ENCODE results near the gene MZB1. TPM values are rescaled to one million over a fixed set of nuclear protein-coding genes. Genes with fewer than 3 reads are reported as not detected.

The MZB1 gene, protein sequence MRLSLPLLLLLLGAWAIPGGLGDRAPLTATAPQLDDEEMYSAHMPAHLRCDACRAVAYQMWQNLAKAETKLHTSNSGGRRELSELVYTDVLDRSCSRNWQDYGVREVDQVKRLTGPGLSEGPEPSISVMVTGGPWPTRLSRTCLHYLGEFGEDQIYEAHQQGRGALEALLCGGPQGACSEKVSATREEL
- total RNA-seq, result 48.3 and 53.6 TPM in 2 replicates

DNA sequence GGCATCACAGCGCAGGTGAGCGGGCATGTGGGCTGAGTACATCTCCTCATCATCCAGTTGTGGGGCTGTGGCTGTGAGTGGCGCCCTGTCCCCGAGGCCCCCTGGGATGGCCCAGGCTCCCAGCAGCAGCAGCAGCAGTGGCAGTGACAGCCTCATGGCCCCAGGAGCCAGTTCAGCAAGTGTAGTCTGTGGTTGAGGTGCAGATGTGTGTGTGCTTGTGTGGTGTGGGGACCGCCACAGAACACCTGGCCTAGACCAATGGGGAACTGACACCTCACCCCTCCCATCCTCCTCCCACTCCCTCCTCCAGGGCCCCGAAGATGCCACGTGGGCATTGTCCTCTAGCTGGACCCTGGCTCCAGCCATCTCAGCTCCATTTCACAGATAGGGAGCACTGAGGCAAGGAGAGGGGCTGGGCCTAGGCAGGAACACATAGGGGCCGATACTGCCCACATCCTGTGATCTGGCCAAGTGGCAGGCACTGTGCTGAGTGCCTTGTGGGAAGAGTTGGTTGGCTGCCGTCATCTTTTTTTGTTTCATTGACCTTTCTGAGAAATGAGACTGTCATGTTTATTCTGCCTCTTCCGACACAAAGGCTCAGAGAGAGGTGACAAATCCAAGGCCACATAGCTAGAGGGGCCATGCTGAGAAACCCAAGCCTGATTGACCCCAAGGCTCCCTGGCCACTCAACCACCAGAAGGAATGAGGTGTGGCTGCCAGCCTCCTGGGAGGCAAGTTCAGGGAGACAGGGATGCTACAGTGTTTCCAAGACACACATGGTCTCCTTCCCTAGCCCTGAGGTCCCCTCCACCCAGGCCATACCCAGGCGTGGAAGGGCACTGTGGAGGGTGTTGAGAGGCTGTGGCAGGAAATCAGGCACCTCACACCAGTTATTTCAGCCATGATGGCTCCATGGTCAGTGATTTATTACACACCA is at the start of gene MZB1:
MZB1 (minus strand) TSS at position 213 of the 938 bp plus-strand sequence; CDS start at position 156, 57 bp downstream.
- Mint-ChIP-seq H3K4me3 (ENCODE audit: low read depth) (peak within 1 kb of the TSS; percentile 100), H3K9me3 (no peaks in the 10 kb centered on the region), H3K27me3 (ENCODE audit: low read depth) (no peaks in the 10 kb centered on the region), H3K27ac (peak within 1 kb of the TSS; percentile 100), H3K36me3 (ENCODE audit: low read depth) (peaks cover 32% of the 10 kb centered on the region), H3K4me1 (ENCODE audit: low read depth) (peaks cover 55% of the 10 kb centered on the region)
- intact Hi-C loops (cut with micrococcal nuclease), result loop anchor here (1.0 to 5.0 kb wide), 6 partner anchors 25 to 813 kb away; partner anchors contain the start of genes HSPA9 and MATR3
- DNase-seq (ENCODE audit: low spot score), result peak; percentile 79

DNA sequence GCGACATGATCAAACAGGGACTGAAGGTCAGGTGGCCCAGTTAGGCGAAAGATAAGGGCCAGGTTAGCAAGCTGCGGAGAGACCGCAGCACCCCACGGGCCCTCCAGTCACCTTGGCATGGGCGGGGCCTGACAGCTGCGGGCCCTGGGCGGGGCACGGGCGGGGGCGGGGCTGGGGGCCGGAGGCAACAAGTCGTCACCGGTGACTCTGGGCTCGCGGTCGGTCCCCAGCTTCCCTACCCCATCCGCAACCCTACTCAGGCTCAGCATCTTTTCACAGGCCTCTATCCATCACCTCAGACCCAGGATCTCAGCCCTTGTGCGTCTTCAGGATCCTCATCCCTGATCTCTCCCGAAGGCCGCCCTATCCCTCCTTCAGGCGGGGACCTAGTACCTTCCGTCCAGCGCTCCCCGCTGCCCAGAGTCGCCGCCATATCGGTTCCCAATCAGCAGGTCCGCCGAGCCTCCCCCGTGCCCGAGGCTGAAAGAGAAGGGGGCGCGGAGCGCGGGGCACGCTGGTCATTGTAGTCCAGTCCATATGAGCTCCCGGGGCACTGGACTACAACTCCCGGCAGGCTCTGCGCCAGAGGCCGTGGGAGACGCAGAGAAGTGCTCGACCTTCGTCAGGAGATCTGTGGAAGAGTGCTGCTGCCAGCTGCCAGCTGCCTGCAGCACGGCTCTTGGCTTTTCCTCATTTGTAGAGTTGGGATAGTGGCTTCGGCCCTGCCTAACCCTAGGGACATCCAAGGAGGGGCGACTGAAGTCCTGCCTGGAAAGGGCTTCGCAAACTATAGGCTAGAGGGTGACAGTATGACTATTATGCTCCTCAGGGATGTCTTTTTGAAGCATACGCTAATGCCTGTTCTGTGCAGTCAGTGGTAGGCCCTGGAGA is 49.5 kb upstream of the MZB1 start, which contains the start of gene DNAJC18:
DNAJC18 (minus strand) TSS at position 513 of the 891 bp plus-strand sequence; CDS start at position 433, 80 bp downstream.
- peak; percentile 84 for DNase-seq (ENCODE audit: low spot score)
- peak within 1 kb of the TSS; percentile 98 for H3K27ac Mint-ChIP-seq
- H3K9me3 Mint-ChIP-seq, result no peaks in the 10 kb centered on the region
- intact Hi-C loops (cut with micrococcal nuclease), result loop anchor here (1.0 to 5.0 kb wide), 6 partner anchors 8 to 122 kb away; partner anchors contain the start of gene UBE2D2
- no peaks in the 10 kb centered on the region for H3K27me3 Mint-ChIP-seq (ENCODE audit: low read depth)
- H3K4me3 Mint-ChIP-seq (ENCODE audit: low read depth), result peak within 1 kb of the TSS; percentile 93
- H3K4me1 Mint-ChIP-seq (ENCODE audit: low read depth), result peaks cover 58% of the 10 kb centered on the region
- H3K36me3 Mint-ChIP-seq (ENCODE audit: low read depth), result peaks cover 24% of the 10 kb centered on the region

DNA sequence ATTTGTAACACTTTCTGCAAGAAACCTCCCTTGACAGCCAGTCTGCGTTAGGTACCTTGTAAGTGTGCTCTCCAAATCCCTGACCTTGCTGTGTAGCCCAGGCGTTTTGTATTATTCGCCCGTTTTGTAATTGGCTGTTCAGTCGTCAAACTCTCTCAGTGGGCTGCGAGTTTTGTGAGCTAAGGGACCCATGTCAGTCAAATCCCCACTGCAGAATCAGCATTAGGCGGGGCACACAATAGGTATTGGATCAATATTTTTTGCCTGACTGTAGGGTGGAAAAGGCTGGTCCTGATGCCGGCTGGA is 48.9 kb upstream of the MZB1 start:
- intact Hi-C loops (cut with micrococcal nuclease), result loop anchor here (1.0 to 5.0 kb wide), 6 partner anchors 9 to 123 kb away; partner anchors contain the start of gene UBE2D2
- Mint-ChIP-seq H3K27ac (peak overlapping the region; percentile 98), H3K4me3 (ENCODE audit: low read depth) (peak overlapping the region; percentile 93), H3K9me3 (no peaks in the 10 kb centered on the region), H3K36me3 (ENCODE audit: low read depth) (peaks cover 24% of the 10 kb centered on the region), H3K27me3 (ENCODE audit: low read depth) (no peaks in the 10 kb centered on the region), H3K4me1 (ENCODE audit: low read depth) (peaks cover 52% of the 10 kb centered on the region)
- no peak for DNase-seq (ENCODE audit: low spot score)

DNA sequence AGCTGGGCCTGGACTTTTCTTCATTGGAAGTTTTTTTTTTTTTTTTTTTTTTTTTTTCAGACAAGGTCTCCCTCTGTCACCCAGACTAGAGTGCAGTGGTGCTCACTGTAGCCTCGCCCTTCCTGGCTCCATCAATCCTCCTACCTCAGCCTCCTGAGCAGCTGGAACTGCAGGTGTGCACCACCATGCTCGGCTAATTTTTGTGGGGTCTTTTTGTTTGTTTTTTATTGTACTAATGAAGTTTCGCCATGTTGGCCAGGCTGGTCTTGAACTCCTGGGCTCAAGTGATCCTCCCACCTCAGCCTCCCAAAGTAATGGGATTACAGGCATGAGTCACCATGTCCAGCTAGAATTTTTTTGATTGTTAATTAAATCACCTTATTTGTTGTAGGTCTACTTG is 46.0 kb upstream of the MZB1 start:
- intact Hi-C loops (cut with micrococcal nuclease), result loop anchor here (2.0 to 5.0 kb wide), 2 partner anchors 13 to 77 kb away; no protein-coding TSS in a partner anchor
- H3K27ac Mint-ChIP-seq, result no peak overlapping the region
- no peak overlapping the region for H3K4me3 Mint-ChIP-seq (ENCODE audit: low read depth)
- H3K36me3 Mint-ChIP-seq (ENCODE audit: low read depth), result peaks cover 40% of the 10 kb centered on the region
- no peaks in the 10 kb centered on the region for H3K27me3 Mint-ChIP-seq (ENCODE audit: low read depth)
- DNase-seq (ENCODE audit: low spot score), result no peak
- H3K4me1 Mint-ChIP-seq (ENCODE audit: low read depth), result peaks cover 37% of the 10 kb centered on the region
- H3K9me3 Mint-ChIP-seq, result no peaks in the 10 kb centered on the region

DNA sequence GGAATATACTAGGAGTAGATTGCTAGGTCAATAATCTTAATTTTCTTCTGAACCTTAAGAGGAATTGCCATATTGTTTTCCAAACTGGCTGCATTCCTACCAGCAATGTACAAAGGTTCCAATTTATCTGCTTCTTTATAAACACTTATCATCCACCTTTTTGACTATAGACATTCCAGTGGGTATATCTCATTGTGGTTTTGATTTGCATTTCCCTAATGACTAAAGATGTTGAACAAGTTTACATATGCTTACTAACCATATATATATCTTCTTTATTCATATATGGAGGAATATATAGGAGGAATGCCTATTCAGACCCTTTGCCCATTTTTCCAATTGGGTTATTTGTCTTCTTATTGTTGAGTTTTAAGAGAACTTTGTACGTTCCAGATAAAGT is 42.0 kb upstream of the MZB1 start:
- no peak for DNase-seq (ENCODE audit: low spot score)
- Mint-ChIP-seq H3K9me3 (no peaks in the 10 kb centered on the region), H3K36me3 (ENCODE audit: low read depth) (peaks cover 55% of the 10 kb centered on the region), H3K27me3 (ENCODE audit: low read depth) (no peaks in the 10 kb centered on the region), H3K4me1 (ENCODE audit: low read depth) (peaks cover 18% of the 10 kb centered on the region), H3K4me3 (ENCODE audit: low read depth) (no peak overlapping the region), H3K27ac (peak overlapping the region; percentile 17)
- intact Hi-C loops (cut with micrococcal nuclease), result no loop called here

DNA sequence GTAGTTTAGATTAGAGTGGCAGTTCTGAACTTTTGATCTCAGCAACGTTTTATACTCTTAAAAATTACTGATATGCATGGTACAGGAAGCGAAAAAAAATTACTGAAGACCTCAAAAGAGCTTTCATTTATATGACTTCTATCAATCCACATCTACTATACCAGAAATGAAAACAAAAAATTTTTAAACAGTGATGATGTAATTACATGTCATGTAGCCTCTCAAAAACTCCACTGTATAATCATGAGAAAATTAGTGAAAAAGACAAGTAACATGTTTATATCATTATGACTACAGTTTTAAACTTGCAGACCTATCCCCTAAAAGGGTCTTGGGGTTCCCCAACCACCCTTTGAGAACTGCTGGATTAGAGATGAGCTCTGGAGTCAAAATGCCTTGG is 40.3 kb upstream of the MZB1 start:
- no peak overlapping the region for H3K27ac Mint-ChIP-seq
- peaks cover 64% of the 10 kb centered on the region for H3K36me3 Mint-ChIP-seq (ENCODE audit: low read depth)
- no peak overlapping the region for H3K4me3 Mint-ChIP-seq (ENCODE audit: low read depth)
- peaks cover 18% of the 10 kb centered on the region for H3K4me1 Mint-ChIP-seq (ENCODE audit: low read depth)
- no peaks in the 10 kb centered on the region for H3K9me3 Mint-ChIP-seq
- intact Hi-C loops (cut with micrococcal nuclease), result no loop called here
- no peaks in the 10 kb centered on the region for H3K27me3 Mint-ChIP-seq (ENCODE audit: low read depth)
- no peak for DNase-seq (ENCODE audit: low spot score)

DNA sequence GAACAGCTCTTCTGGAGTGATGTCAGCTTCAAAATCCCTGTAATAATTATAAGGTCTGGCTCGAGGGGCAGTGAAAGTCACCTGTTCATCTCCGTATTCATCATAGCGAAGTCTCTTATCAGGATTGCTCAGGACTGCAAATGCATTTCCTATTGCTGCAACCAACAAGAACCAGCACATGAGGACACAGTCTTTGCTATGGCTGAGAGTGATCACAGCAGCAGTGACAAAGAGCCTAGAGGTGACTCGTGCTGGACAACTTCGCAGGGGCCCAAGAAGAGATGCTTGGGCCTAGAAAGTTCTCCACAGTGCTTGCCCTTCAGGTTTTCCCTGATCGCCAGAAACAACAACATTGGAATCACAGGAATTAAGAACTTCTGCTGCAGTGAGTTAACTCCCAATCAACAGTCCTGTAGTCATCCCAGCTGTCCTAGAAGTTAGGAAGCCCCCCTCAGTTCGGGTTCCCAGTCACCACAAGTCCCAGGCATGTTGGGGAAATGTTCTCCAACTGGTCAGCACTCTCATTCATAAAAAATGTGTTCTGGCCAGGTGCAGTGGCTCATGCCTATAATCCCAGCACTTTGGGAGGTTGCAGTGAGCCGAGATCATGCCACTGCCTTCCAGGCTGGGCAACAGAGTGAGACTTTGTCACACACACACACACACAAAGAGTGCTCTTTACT is 36.6 kb upstream of the MZB1 start:
- Mint-ChIP-seq H3K27me3 (ENCODE audit: low read depth) (no peaks in the 10 kb centered on the region), H3K4me3 (ENCODE audit: low read depth) (no peak overlapping the region), H3K27ac (no peak overlapping the region), H3K4me1 (ENCODE audit: low read depth) (peaks cover 23% of the 10 kb centered on the region), H3K36me3 (ENCODE audit: low read depth) (peaks cover 70% of the 10 kb centered on the region), H3K9me3 (no peaks in the 10 kb centered on the region)
- DNase-seq (ENCODE audit: low spot score), result no peak
- intact Hi-C loops (cut with micrococcal nuclease), result no loop called here

DNA sequence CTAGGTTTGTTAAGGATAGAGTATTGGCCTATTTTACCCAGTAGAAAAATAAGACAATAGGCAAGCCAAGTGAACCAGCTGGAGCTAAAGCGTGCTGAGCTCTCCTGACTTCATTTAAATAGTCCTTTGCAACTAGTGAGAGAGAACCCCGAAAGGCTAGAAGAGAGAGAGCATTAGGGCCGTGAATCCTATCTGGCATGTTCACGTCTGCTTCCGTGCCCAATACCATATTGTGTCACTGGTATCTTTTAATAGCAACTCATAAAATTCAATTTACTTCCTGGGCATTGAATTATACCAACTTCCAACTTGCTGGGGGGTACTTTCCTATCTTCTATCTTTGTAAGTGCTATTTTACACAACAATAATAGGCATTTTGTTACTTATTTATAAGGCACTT is 35.8 kb upstream of the MZB1 start:
- Mint-ChIP-seq H3K4me1 (ENCODE audit: low read depth) (peaks cover 22% of the 10 kb centered on the region), H3K27me3 (ENCODE audit: low read depth) (no peaks in the 10 kb centered on the region), H3K4me3 (ENCODE audit: low read depth) (no peak overlapping the region), H3K27ac (no peak overlapping the region), H3K36me3 (ENCODE audit: low read depth) (peaks cover 65% of the 10 kb centered on the region), H3K9me3 (no peaks in the 10 kb centered on the region)
- DNase-seq (ENCODE audit: low spot score), result no peak
- intact Hi-C loops (cut with micrococcal nuclease), result no loop called here

DNA sequence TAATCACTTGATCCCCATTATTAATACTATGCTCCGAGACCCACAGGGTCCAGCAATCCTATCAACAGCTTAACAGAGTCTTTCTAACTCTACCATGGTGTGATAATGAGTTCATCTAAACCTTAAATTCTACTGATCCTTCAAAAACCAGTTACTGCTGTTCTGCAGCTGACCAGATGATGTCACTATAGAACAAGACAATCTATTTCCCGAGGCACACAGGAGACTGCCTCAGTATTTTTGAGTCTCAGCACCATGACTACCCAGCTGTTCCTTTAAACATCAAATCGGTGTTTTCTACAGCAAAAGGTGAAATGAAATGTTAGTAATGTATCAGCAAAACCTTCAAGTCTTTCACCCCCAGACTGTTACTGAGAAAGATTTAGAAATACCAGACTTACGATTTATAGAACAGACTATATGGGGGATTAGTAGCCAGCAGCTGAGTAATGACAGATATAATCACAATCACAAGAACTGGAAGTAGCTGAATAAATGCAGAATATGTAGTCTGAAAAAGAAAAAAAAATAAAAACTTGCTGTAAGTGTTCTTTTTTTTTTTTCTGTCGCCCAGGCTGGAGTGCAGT is 32.7 kb upstream of the MZB1 start:
- intact Hi-C loops (cut with micrococcal nuclease), result loop anchor here (1.0 to 2.0 kb wide), 2 partner anchors 14 to 91 kb away; no protein-coding TSS in a partner anchor
- no peaks in the 10 kb centered on the region for H3K9me3 Mint-ChIP-seq
- H3K27ac Mint-ChIP-seq, result peak overlapping the region; percentile 58
- peaks cover 22% of the 10 kb centered on the region for H3K4me1 Mint-ChIP-seq (ENCODE audit: low read depth)
- H3K27me3 Mint-ChIP-seq (ENCODE audit: low read depth), result no peaks in the 10 kb centered on the region
- H3K36me3 Mint-ChIP-seq (ENCODE audit: low read depth), result peaks cover 72% of the 10 kb centered on the region
- H3K4me3 Mint-ChIP-seq (ENCODE audit: low read depth), result no peak overlapping the region
- DNase-seq (ENCODE audit: low spot score), result peak; percentile 53

DNA sequence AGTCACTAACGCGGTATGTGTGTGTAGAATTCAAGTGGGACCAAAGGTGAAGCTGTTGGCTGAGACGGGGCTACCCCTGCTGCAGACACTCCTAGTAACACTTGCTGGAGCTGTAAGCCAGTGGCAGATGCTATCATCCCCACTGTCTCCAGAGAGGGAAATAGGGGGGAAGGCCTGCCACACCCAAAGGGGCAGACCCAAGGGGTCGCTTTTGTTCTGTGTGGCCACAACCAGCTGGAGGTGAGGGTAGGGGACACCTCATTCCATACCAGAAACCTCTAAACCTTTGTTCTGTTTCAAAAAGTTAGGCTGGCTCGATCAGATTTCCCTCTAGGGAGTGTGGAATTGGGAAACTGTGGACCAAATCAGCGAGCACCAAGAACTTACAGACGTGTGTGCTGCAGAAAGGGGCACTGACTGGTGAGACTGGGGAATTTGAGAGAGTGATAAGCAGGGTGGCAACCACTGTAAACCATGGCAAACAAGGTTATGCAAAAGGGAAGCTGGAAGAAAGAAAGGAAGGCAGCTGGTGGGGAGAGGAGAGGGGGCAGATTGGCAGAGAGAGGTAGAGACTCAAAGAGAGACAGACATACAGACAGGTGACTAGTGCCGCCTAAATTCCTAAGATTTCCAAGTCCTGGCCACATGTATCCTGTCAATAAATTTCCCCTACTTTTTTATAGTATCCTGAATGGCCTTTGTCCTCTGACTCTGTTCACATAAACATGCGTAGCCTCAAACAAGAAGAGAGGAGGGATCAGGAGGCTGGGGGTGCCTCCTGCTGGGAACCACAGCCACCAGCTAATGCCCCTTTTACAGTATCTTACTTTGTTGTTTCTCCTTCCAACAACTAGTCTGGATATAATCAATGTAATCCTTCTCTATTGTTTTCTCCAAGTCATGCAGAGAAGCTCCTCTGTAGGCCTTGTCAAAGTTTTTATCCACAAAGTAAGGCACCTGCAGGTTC is 29.8 kb upstream of the MZB1 start:
- peaks cover 46% of the 10 kb centered on the region for H3K4me1 Mint-ChIP-seq (ENCODE audit: low read depth)
- no peak overlapping the region for H3K4me3 Mint-ChIP-seq (ENCODE audit: low read depth)
- peaks cover 59% of the 10 kb centered on the region for H3K36me3 Mint-ChIP-seq (ENCODE audit: low read depth)
- peak overlapping the region; percentile 52 for H3K27ac Mint-ChIP-seq
- intact Hi-C loops (cut with micrococcal nuclease), result loop anchor here (10.0 kb wide), 2 partner anchors 215 to 345 kb away; no protein-coding TSS in a partner anchor
- no peak for DNase-seq (ENCODE audit: low spot score)
- no peaks in the 10 kb centered on the region for H3K27me3 Mint-ChIP-seq (ENCODE audit: low read depth)
- H3K9me3 Mint-ChIP-seq, result no peaks in the 10 kb centered on the region

DNA sequence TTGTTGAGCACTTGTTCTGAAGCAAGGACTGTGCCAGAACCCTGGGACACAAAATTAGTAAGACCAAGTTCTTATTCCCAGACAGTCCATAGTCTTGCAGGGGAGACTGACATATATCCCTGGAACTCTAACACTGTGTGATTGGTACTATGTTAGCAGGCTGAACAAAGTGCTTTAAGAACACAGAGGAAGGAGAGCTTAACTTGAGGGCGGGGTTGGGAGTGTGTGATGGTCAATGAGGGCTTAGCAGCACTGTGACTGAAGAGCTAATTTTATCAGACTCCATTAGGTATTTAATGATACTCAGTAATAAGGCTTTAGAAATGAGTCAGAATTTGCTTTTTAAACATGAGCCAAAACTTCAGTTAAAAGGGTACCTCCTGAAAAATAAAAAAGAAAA is 29.1 kb upstream of the MZB1 start:
- peaks cover 55% of the 10 kb centered on the region for H3K36me3 Mint-ChIP-seq (ENCODE audit: low read depth)

More for the DNA sequence above, 29.1 kb upstream of the MZB1 start:
- DNase-seq (ENCODE audit: low spot score), result no peak
- Mint-ChIP-seq H3K9me3 (no peaks in the 10 kb centered on the region), H3K4me3 (ENCODE audit: low read depth) (no peak overlapping the region), H3K4me1 (ENCODE audit: low read depth) (peaks cover 50% of the 10 kb centered on the region), H3K27me3 (ENCODE audit: low read depth) (no peaks in the 10 kb centered on the region), H3K27ac (peak overlapping the region; percentile 52)
- intact Hi-C loops (cut with micrococcal nuclease), result loop anchor here (10.0 kb wide), 2 partner anchors 216 to 346 kb away; no protein-coding TSS in a partner anchor

Data from activated T-helper 2 cell treated with anti-CD3 and anti-CD28 coated beads, Interferon-gamma antibody, Interleukin-2, Interleukin-4, amounts not matched to agents 10 μg/mL and 5 μg/mL and 100 μg/mL, durations not matched to agents 14 hours and 24 hours and 36 hours (primary cell).